ENCODE results near the gene IGSF21.

Gene IGSF21

DNA sequence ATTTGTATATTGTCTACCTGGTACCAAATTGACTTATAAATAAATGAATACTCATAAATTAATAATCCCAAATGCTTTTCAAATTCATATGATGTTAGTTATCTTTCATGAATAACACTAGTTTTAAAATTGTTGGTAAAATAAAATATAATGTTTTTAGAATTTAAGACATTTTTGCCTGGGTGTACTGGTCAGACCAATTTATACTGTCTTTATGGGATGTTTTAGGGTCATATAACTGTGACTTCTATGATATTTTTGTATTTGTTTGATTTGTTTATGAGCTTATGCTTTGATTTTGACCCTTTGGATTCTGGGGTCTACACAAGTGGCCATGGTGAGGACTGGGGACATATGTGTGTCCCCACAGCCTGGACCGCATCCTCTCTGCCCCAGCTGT lies 319.0 kb downstream of the IGSF21 start:
- no peak for DNase-seq (ENCODE audit: low read depth)

All from activated gamma-delta T cell treated with anti-CD3 and anti-CD28 coated beads, Interleukin-2, amount 50 U/mL, for 16 hours (primary cell).